SKM-1 (cell line): ENCODE data around the gene TTL.
"Not testable (repeated sequence)": the region's sequence is repeated elsewhere in the genome, so short reads cannot be mapped to it uniquely, and the experiment has no call there.

Source experiments
- DNase-seq: peaks from one replicate; lab custom pipeline; 2025; ENCODE audit not compliant: unreplicated experiment; lab: John Stamatoyannopoulos, UW

Gene TTL

DNA sequence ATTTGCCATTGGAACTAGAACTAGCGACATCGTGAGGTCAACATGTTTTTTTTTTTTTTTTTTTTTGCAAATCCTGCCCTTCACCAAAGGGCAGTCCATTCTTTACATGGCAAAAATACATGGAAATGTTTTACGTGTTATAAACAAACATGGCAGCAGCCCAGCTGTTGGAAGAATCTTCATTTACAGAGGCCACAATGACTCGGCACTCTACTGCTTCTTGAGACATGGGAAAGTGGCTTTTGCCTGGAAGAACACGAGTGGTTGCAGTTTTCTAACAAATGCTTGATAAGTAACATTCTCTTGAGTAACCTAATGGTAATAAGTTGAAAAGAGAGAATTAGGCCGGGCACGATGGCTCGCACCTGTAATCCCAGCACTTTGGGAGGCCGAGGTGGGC, 37.5 kb downstream of the TTL start:
- no peak for DNase-seq

DNA sequence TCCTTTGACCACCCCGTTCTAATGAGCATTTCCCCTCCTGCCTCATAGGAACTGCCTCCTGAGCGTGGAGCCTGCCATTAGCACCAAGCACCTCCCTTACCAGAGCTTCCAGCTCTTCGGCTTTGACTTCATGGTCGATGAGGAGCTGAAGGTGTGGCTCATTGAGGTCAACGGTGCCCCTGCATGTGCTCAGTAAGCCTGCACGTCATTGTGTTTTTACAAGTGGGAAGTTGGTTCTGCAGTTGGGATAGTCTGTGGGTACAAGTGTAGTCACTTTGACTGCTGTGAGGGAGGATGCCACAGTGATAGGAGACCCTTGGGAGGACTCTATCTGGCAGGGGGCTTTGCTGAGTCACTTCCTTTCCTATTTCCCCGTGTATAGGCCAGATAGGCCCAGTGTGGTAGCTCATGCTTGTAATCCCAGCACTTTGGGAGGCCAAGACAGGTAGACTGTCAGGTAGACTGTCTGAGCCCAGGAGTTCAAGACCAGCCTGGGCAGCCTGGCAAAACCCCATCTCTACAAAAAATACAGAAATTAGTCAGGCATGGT, 38.4 kb downstream of the TTL start:
- DNase-seq: no peak

DNA sequence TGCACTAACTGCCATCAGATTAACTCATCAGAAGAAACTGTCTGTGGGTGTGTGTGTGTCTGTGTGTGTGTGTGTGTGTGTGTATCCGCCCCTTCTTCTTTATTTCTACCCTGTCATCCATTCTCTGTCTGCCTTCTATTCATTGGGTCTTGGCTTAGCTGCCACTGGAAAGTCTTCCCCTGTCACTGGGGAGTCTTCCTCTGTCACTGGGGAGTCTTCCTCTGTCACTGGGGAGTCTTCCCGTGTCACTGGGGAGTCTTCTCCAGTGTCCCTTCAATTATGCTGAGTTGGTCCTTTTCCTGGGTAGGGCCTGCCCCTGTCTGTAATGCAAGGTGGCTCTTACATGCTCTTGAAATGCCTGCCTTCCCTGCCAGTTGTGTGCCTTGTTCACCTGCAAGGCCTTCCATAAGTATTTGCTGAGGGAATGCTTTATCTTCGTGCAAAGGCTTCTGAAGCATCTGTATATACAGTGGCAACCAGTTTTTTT, 41.4 kb downstream of the TTL start:
- no peak for DNase-seq

DNA sequence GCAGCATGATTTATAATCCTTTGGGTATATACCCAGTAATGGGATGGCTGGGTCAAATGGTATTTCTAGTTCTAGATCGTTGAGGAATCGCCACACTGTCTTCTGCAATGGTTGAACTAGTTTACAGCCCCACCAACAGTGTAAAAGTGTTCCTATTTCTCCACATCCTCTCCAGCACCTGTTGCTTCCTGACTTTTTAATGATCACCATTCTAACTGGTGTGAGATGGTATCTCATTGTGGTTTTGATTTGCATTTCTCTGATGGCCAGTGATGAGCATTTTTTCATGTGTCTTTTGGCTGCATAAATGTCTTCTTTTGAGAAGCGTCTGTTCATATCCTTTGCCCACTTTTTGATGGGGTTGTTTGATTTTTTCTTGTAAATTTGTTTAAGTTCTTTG, 42.3 kb downstream of the TTL start:
- DNase-seq: not testable (repeated sequence)

DNA sequence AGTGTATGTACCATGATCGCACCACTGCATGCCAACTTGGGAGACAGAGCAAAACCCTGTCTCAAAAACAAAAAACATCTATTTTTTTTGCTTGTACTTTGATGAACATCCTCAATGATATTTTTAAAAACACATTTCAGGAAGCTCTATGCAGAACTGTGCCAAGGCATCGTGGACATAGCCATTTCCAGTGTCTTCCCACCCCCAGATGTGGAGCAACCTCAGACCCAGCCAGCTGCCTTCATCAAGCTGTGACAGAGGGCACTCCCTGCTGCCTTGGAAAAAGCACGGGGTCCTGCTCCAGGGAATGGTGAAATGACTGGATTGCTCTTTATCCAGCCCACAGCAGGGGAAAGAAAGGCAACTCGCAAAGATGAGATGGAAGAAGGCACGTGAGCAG, 46.6 kb downstream of the TTL start:
- no peak for DNase-seq

DNA sequence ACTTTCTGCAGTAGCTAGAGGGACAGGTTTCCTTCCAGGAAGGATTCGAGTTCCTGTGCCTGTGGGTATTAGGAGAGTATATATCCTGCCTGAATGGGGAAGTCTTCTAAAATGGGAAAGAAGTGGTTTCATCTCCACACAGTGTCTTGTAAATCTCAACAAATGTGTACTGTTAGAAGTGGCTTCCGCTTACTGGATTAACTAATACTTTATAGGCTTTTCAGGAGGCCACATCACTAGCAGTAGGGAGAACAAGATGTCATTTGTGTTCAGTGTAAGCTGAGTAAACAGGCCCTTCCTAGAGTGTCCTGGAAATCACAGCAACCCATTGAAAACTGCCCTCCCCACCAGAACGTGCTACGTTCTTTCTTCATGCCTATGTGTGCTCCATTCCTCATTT, 47.8 kb downstream of the TTL start:
- DNase-seq: no peak

DNA sequence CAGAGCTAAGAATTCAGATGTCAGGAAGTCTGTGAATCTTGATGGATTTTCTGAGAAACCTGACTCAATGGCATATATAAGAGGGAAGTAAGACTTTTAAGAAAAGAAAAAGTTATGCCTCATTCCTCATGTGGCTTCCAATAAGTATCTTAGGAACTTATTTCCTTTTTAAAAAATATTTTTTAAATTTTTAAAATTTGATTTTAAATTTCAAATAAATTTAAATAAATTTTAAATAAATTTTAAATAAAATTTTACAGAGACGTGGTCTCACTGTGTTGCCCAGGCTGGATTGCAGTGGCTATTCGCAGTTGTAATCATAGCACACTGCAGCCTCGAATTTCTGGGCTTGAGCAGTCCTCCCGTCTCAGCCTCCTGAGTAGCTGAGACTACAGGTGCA, 48.8 kb downstream of the TTL start:
- DNase-seq: no peak

DNA sequence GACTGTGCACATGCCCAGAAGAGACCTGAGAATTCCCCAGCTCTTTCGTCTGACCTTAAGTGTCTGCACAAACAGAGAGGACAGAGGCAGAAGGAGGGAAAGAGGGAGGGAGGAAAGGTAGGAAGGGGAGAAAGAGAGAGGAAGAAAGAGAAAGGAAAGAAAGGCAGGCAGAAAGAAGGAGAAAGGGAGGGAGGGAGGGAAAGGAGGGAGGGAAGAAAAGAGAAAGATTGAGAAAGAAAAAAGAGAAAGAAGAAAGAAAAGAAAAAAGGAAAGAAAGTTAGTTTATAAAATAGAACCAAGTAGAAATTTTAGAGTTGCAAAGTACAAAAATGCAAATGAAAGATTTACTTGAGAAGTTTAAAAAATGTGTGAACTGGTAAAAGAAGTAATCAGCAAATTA, 52.9 kb downstream of the TTL start:
- DNase-seq: no peak

DNA sequence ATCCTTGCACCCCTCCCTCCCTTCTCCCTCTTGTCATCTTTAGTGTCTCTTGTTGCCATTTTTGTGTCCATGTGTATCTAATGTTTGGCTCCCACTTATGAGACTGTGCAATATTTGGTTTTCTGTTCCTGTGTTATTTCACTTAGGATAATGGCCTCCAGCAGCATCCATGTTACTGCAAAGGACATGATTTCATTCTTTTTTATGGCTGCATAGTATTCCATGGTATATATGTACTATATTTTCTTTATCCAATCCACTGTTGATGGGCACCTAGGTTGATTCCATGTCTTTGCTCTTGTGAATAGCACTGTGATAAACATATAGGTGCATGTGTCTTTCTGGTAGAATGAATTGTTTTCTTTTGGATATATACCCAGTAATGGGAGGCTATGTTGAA, 54.7 kb downstream of the TTL start:
- DNase-seq: not testable (repeated sequence)

DNA sequence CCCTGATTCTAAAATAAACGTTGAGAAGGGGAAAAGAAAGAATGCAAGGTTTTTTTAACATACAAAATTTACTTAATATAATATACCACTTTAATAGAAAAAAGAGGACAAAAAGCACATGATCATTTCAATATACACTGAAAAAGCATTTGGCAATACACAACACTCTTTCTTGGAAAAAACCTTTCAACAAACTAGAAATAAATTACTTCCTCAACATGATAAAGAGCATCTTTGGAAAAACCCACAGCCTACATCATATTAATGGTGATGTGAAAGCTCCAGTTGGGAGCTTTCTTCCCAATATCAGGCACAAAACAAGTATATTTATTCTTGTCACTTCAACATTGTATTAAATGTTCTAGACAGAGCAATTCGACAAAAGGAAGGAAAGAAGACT, 57.4 kb downstream of the TTL start:
- DNase-seq: no peak

DNA sequence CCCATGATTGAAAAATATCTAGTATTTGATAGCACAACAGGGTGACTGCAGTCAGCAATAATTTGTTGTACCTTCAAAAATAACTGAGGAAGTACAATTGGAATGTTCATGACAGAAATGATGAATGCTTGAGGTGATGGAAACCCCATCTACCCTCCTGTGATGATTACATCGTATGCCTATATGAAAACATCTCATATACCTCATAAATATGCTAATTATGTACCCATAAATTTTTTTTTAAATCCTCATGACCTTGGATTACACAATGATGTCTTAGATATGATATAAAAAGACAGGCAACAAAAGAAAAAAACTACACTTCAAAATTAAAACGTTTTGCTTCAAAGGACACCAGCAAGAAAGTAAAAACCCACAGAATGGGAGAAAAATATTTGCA, 59.0 kb downstream of the TTL start:
- no peak for DNase-seq

DNA sequence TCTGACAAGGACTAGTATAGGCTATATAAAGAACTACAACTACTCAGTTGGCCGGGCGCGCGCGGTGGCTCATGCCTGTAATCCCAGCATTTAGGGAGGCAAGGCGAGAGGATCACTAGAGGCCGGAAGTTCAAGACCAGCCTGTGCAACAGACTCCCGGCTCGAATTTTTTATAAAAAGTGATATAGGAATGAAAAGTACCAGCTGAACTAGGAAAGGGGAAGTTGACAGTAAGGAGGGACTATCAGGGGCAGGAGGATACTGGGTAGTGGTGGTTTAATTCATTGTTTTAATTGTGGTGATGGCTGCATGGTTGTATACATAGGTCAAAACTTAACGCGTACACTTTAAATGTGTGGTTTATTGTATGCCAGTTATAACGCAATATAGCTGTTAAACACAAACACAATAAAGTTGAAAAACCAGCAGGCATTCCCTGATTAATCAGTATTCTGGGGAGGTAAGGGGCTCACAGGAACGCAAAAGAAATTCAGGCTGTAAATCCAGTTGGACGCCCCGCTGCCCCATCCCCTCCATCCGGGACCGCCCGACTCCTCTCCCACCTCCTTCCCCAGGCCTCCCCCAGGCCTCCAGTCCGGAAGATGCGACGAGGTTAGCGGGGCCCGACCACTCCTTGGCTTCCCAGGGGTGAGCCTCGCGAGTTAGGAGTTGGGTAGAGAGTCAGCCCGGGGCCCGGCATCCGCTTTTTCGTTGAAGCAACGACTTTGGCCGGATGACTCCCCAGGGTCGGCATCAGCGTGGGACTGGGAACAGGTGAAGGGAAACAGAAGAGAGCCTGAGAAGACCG, 59.6 kb downstream of the TTL start:
- peak; percentile 76 for DNase-seq

DNA sequence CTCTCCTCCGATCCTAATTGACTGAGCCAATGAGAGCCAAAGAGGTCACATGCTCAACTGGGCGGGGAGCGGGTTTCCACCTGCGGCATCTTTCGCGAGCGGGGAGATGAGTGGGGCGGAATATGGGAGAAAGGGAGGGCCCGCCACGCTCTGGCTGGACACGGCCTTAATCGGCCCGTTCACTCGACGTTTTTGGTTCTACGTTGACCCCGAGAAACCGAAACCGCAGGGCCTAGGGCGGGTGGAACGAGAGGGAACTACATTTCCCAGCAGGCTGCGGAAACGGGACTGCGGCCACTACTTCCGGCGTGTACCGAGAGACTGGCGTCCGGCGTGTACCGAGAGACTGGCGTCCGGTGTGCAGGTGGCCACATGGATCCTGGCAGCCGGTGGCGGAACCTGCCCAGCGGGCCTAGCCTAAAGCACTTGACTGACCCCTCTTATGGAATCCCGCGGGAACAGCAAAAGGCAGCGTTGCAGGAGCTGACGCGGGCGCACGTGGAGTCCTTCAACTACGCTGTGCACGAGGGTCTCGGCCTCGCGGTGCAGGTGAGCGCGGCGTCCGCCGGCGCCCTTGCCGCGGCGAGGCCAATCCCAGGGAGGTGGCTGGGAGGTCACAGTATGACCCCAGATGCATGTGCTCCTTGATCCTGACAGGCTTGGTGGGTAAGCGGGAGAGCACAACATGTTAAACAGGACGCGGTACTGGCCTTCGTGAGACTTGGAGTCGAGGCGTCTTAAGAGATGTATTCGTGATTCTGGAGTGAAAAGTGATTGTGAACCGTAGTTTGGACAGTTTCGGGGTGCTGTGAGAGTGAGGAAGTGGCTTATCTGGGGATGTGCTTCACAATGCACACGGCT, 60.4 kb downstream of the TTL start, which contains the start of gene POLR1B:
TSS of gene POLR1B (plus strand) at position 343 of the 861 bp plus-strand sequence. CDS start at position 373, 30 bp downstream.
- DNase-seq: peak; percentile 80

DNA sequence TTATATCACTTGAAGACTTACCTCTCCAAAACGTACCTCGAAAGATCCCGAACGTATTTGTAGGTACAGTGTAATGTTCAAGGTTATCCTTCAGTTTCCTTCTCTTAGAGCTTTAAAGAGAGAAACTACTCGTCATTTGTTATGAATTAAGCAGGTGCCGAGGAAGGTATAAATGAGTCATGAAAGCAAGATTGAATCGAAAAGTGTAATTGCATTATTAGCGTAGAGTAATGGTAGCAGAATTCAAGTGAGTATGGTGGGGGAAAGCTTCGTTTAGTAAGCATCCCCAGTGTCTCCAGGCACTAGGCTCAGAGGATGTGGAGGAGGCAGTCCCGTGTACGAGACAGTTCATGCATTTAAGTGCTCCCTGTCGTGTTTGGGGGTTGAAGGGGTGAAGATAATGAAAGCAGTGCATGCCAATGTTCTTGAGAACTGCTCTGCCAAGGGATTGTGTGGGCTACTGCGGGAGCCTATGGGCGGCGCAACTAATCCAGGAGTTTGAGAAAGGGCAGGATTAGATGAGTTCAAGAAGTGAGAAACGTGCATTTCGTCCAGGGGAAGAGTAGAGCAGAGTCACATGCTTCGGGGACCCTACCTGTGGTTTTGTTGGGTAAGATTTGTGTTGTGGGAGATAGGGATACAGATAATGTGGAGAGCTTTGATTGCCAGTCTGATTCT, 61.2 kb downstream of the TTL start:
- no peak for DNase-seq

DNA sequence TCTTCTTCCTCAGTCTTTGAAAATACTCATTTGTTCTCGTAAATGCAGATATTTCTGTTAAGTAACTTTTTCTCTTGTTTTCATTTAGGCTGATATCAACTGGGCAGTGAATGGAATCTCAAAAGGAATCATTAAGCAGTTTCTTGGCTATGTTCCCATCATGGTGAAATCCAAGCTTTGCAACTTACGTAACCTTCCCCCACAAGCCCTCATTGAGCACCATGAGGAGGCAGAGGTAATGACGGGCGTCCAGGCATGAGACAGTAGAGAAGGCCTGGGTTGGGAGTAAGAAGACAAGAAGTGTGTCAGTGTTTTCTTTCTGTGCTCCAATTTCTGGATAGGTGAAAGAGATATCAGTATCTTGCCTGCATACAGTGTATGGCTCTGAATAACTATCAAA, 65.4 kb downstream of the TTL start:
- peak; percentile 22 for DNase-seq

DNA sequence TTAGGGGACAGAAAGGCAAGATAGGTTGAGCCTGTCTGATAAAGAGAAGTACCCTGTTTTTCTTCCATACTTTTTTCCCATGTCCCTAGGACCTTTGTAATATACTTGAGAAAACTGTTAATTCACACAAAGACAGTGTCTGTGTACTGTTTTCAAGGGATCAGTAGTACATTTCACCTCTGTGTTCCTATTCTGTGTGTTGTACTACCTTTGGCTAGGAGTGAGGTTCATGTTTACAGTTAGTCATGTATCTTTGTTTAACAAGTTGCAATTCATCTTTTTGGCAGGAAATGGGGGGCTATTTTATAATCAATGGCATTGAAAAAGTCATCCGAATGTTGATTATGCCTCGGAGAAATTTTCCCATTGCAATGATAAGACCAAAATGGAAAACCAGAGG, 67.0 kb downstream of the TTL start:
- no peak for DNase-seq

DNA sequence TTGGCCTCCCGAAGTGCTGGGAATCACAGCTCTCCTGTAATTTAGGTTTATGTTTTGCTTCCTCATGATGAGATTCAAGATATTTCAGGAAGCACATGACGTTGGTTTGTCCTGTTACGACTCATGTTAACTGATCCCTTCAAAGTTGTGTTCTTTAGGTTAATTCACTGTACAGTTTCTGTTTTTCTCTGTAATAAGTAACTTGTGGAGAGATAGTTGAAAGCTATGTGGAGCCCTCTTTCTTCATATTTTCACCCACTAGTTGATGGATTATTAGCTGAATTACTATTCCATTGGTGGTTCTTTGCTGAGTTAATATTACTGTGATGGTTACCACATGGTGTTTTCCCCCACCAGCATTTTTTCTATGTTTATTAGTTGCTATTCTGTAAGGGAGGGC, 84.1 kb downstream of the TTL start:
- no peak for DNase-seq

DNA sequence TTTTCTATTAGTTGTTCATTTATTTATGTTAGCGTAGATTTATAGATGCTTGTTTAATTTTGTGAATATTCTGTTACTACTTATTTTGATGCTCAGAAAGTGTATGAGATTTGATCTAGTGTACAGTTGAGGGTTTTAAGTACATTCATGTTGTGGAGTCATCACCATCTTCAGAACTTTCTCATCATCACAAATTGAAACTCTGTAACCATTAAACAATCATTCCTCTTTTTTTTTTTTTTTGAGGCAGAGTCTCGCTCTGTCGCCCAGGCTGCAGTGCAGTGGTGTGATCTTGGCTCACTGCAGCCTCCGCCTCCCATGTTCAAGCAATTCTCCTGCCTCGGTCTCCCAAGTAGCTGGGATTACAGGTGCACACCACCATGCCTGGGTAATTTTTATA, 84.6 kb downstream of the TTL start:
- DNase-seq: not testable (repeated sequence)

DNA sequence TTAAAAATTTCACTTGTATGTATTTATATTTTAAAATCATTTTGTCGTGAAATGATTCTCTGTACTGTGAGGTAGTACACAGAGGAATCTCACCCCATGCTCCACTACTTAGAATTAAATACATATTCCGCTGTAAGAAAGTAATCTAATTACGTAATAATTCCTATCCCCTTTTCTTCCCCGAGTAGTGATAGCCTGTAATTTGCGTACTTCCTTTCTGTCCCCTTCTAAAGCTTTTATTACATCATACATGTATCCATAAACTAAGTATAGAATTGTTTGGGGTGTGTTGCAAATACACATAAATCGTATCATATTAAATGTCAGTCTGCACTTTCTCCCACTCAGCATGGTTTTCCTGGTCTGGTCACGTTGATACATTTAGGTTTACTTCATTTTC, 90.0 kb downstream of the TTL start:
- no peak for DNase-seq

DNA sequence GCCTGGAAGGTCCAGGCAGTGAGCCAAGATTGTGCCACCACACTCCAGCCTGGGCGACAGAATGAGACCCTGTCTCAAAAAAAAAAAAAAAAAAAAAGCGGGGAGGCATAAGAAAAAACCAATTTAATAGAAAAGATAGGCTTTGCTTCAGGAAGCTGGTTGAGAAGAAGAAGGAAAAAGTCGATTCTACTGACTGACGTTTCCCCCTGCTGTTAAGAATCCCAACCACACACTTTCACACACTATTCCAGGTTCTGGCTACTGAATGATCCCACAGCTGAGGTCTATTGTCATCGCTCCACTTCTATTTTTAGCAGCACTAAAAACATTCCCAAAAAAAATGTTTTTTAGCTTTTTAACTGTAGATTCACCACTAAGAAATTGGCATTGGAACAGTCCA, 95.8 kb downstream of the TTL start:
- no peak for DNase-seq

DNA sequence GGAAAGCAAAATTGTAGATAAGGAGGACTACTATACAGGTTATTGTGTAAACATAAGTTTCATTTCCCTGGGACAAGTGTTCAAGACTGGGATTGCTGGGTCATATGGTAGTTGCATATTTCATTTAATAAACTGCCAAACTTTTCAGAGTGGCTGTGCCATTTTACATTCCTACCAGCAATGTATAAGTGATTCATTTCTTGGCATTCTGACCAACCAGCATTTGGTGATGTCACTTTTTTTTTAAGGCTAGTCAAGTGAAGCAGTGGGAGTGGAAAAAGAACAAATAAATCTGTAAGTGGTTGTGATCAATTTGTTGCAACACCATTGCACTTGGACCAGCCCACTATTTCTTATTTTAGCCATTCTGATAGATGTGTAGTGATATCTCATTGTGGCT, 97.3 kb downstream of the TTL start:
- no peak for DNase-seq
